ENCODE data around the gene PYROXD2.

DNA sequence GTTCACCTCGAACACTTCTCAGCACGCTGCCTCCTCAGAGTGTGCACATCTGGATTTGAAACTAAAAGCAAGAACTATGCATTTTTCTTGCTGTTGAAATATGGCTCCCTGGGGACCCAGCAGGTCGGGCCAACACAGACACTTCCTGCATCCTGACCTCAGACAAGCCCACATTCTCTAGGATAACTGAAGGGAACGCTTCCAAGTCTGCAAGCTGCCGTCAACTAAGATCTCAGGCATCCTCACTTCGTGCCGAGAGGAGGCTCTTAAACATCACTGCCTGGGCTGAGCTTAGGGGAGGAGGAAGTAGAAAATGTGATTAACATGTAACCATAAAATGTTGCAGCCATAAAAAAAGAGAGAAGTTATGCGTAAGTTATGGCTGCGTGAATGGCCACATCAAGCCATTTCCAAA is 65.5 kb downstream of the PYROXD2 start:
- TF ChIP-seq, protein P1, sequence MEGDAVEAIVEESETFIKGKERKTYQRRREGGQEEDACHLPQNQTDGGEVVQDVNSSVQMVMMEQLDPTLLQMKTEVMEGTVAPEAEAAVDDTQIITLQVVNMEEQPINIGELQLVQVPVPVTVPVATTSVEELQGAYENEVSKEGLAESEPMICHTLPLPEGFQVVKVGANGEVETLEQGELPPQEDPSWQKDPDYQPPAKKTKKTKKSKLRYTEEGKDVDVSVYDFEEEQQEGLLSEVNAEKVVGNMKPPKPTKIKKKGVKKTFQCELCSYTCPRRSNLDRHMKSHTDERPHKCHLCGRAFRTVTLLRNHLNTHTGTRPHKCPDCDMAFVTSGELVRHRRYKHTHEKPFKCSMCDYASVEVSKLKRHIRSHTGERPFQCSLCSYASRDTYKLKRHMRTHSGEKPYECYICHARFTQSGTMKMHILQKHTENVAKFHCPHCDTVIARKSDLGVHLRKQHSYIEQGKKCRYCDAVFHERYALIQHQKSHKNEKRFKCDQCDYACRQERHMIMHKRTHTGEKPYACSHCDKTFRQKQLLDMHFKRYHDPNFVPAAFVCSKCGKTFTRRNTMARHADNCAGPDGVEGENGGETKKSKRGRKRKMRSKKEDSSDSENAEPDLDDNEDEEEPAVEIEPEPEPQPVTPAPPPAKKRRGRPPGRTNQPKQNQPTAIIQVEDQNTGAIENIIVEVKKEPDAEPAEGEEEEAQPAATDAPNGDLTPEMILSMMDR (IDR thresholded peaks at IDR 0.05): no peak
- TF ChIP-seq ESRRA (CRISPR knock-in tag; IDR thresholded peaks at IDR 0.05; ENCODE audit: borderline replicate concordance) (no peak), TCF7 (CRISPR knock-in tag; IDR thresholded peaks at IDR 0.05; ENCODE audit: low read depth) (no peak), ZNF121 (CRISPR knock-in tag; IDR thresholded peaks at IDR 0.05) (no peak), ETV6 (CRISPR knock-in tag; IDR thresholded peaks at IDR 0.05) (no peak)

All from WTC11 (cell line).